RWPE1 (cell line): Measurements from ENCODE around the gene AP4E1.
"Not testable (repeated sequence)": the region's sequence is repeated elsewhere in the genome, so short reads cannot be mapped to it uniquely, and the experiment has no call there.

ENCODE experiments used
- CTCF ChIA-PET: fragments of 350-600 bp; sonication (Branson Sonifier 250); formaldehyde crosslinking; extraction: SDS; loops from one replicate; lab custom pipeline; 2021; lab: Yijun Ruan, JAX
- POLR2A ChIA-PET: fragments of 400-600 bp; formaldehyde crosslinking; extraction: SDS; loops from one replicate; lab custom pipeline; 2020; ENCODE audit warnings: antibody characterized with exemption; ENCODE audit not compliant: low non-redundant PET; lab: Yijun Ruan, JAX
- DNase-seq: peaks from one replicate; pipeline ENCODE4 v3.0.0; 2012; ENCODE audit warnings: low spot score
- H3K27ac ChIP-seq: fragments of 450-650 bp; 2 replicates; pipeline ENCODE4 v1.5.1; 2017
- CTCF ChIP-seq: fragments of 450-650 bp; conservative IDR thresholded peaks from 2 replicates; pipeline ENCODE4 v1.5.1; 2017; ENCODE audit warnings: low read depth, mild to moderate bottlenecking

The AP4E1 gene

GRCh38 chr15:50886611-50887345, 21.7 kb upstream of the AP4E1 start:
- no peak overlapping the region for H3K27ac ChIP-seq
- CTCF ChIA-PET = interaction anchor here (0.5 to 1.8 kb wide), 6 partner anchors 8 to 508 kb away, joined by 3 to 4 read pairs (median 4); no protein-coding TSS in a partner anchor

GRCh38 chr15:50888054-50888453, 20.4 kb upstream of the AP4E1 start:
- TF ChIP-seq CTCF = no peak
- no peak for DNase-seq
- H3K27ac ChIP-seq = no peak overlapping the region
- ChIA-PET CTCF (interaction anchor here (0.7 to 0.8 kb wide), 2 partner anchors 155 to 233 kb away, joined by 3 to 4 read pairs; no protein-coding TSS in a partner anchor), POLR2A (no interaction called here)

More at GRCh38 chr15:50886611-50887345, 21.7 kb upstream of the AP4E1 start:
- POLR2A ChIA-PET = no interaction called here
- DNase-seq = no peak
- no peak for TF ChIP-seq CTCF

DNA sequence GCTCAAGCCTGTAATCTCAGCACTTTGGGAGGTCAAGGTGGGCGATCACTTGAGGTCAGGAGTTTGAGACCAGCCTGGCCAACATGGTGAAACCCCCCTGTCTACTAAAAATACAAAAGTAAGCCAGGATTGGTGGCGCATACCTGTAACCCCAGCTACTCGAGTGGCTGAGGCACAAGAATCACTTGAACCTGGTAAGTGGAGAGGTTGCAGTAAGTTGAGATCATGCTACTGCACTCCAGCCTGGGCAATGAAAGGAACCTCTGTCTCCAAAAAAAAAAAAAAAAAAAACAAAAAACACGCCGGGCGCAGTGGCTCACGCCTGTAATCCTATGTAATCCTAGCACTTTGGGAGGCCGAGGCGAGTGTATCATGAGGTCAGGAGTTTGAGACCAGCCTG, 18.9 kb upstream of the AP4E1 start:
- TF ChIP-seq CTCF = no peak
- CTCF ChIA-PET = no interaction called here
- no peak overlapping the region for H3K27ac ChIP-seq
- POLR2A ChIA-PET = no interaction called here
- no peak for DNase-seq

DNA sequence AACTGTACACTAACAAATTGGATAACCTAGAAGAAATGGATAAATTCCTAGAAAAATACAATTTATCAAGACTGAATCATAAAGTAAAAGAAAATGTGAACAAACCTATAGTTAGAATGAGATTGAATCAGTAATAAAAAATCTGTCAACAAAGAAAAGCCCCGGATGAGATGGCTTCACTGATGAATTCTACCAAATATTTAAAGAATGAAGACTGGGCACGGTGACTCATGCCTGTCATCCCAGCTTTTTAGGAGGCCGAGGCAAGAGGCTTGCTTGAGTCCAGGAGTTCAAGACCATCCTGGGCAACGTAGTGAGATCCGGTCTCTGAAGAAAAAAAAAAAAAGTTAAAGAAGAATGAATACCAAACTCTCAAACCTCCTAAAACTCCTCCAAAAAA, 17.7 kb upstream of the AP4E1 start:
- TF ChIP-seq CTCF = no peak
- no peak for DNase-seq
- no peak overlapping the region for H3K27ac ChIP-seq
- ChIA-PET CTCF (no interaction called here), POLR2A (no interaction called here)

DNA sequence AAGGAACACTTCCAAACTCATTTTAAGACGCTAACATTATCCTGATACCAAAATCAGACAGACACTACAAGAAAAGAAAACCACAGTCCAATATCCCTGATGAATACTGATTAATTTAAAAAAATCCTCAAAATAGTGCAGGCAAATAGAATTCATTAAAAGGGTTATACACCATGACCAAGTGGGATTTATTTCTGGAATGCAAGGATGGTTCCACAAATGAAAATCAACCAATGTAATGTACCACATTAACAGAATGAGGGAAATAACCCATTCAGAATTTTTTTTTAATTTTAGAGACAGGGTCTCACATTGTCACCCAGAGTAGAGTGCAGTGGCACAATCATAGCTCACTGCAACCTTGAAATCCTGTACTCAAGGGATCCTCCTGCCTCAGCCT, 17.3 kb upstream of the AP4E1 start:
- TF ChIP-seq CTCF = no peak
- ChIA-PET POLR2A (no interaction called here), CTCF (no interaction called here)
- DNase-seq = no peak
- no peak overlapping the region for H3K27ac ChIP-seq

GRCh38 chr15:50893976-50894375, 14.5 kb upstream of the AP4E1 start:
- CTCF ChIA-PET = no interaction called here
- DNase-seq = no peak
- no peak overlapping the region for H3K27ac ChIP-seq
- TF ChIP-seq CTCF = no peak
- POLR2A ChIA-PET = no interaction called here

DNA sequence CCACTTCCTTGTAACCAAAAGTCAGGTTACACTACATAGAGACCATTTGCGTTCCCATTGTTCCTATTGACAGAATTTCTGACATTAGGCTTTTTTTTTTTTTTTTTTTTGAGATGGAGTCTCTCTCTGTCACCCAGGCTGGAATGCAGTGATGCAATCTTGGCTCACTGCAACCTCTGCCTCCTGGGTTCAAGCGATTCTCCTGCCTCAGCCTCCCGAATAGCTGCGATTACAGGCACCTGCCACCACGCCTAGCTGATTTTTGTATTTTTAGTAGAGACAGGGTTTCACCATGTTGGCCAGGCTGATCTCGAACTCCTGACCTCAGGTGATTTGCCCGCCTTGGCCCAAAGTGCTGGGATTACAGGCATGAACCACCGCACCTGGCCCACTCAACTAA, 7.1 kb upstream of the AP4E1 start:
- DNase-seq, H3K27ac ChIP-seq, POLR2A ChIA-PET: not testable (repeated sequence)
- CTCF ChIA-PET = interaction anchor here (0.7 kb wide), 1 partner anchor 25 kb away, joined by 5 read pairs; no protein-coding TSS in a partner anchor
